Measurements from ENCODE around the gene IFT25.

DNA sequence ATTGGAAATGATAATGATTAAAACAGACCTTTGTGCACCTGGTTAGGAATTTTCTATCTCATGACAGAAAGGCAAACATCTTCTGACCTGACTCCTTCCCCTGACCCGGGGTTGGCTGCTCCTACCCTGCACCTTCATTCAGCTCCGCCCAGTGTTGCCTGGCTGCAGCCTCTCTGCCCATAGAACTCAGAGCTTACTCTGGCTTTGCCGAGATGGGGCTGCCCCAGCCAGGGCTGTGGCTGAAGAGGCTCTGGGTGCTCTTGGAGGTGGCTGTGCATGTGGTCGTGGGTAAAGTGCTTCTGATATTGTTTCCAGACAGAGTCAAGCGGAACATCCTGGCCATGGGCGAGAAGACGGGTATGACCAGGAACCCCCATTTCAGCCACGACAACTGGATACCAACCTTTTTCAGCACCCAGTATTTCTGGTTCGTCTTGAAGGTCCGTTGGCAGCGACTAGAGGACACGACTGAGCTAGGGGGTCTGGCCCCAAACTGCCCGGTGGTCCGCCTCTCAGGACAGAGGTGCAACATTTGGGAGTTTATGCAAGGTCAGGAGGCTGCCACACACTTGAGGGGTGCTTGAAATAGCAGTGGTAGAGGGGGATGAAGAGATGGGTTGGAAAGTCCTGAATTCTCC, 51.4 kb downstream of the IFT25 start, which contains the start of gene DIO1:
- TF ChIP-seq, protein P1, sequence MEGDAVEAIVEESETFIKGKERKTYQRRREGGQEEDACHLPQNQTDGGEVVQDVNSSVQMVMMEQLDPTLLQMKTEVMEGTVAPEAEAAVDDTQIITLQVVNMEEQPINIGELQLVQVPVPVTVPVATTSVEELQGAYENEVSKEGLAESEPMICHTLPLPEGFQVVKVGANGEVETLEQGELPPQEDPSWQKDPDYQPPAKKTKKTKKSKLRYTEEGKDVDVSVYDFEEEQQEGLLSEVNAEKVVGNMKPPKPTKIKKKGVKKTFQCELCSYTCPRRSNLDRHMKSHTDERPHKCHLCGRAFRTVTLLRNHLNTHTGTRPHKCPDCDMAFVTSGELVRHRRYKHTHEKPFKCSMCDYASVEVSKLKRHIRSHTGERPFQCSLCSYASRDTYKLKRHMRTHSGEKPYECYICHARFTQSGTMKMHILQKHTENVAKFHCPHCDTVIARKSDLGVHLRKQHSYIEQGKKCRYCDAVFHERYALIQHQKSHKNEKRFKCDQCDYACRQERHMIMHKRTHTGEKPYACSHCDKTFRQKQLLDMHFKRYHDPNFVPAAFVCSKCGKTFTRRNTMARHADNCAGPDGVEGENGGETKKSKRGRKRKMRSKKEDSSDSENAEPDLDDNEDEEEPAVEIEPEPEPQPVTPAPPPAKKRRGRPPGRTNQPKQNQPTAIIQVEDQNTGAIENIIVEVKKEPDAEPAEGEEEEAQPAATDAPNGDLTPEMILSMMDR (IDR thresholded peaks at IDR 0.05 in 8 of 11, conservative IDR thresholded peaks at IDR 0.05 in 3 of 11) = no peak
- no peak for TF ChIP-seq POLR2A (IDR thresholded peaks at IDR 0.05)
- TF ChIP-seq POLR2AphosphoS5 (IDR thresholded peaks at IDR 0.05) = no peak
